Activated T-helper 2 cell treated with anti-CD3 and anti-CD28 coated beads, Interferon-gamma antibody, Interleukin-2, Interleukin-4, amounts not matched to agents 10 μg/mL and 5 μg/mL and 100 μg/mL, durations not matched to agents 14 hours and 24 hours and 36 hours (primary cell): Measurements from ENCODE around the gene FLT3LG. TPM values are rescaled to one million over a fixed set of nuclear protein-coding genes. Genes with fewer than 3 reads are reported as not detected.

ENCODE experiments used
- DNase-seq: peaks from one replicate; pipeline ENCODE4 v3.0.0; 2021; ENCODE audit warnings: low spot score
- H3K27ac Mint-ChIP-seq: one replicate; pipeline ENCODE4 v1.8.0; 2021; ENCODE audit warnings: mixed read lengths
- H3K27me3 Mint-ChIP-seq: one replicate; pipeline ENCODE4 v1.8.0; 2021; ENCODE audit warnings: low read depth, mixed read lengths
- H3K36me3 Mint-ChIP-seq: one replicate; pipeline ENCODE4 v1.8.0; 2021; ENCODE audit warnings: low read depth, mixed read lengths
- H3K4me1 Mint-ChIP-seq: one replicate; pipeline ENCODE4 v1.8.0; 2021; ENCODE audit warnings: low read depth, mixed read lengths
- H3K4me3 Mint-ChIP-seq: one replicate; pipeline ENCODE4 v1.8.0; 2021; ENCODE audit warnings: low read depth, mild to moderate bottlenecking, moderate library complexity, mixed read lengths
- H3K9me3 Mint-ChIP-seq: one replicate; pipeline ENCODE4 v1.8.0; 2021; ENCODE audit warnings: mixed read lengths
- intact Hi-C: fragments of 100-400 bp; cut with micrococcal nuclease; formaldehyde crosslinking; loops from one replicate; pipeline ENCODE4 v1.15.1; 2023
- total RNA-seq: library from RNA; stranded (reverse); gene quantifications from 2 replicates; pipeline ENCODE4 v1.2.3, GENCODE V29; 2022

The FLT3LG gene
- total RNA-seq, 1 donor from 2014 or later, result 49.3 TPM

DNA sequence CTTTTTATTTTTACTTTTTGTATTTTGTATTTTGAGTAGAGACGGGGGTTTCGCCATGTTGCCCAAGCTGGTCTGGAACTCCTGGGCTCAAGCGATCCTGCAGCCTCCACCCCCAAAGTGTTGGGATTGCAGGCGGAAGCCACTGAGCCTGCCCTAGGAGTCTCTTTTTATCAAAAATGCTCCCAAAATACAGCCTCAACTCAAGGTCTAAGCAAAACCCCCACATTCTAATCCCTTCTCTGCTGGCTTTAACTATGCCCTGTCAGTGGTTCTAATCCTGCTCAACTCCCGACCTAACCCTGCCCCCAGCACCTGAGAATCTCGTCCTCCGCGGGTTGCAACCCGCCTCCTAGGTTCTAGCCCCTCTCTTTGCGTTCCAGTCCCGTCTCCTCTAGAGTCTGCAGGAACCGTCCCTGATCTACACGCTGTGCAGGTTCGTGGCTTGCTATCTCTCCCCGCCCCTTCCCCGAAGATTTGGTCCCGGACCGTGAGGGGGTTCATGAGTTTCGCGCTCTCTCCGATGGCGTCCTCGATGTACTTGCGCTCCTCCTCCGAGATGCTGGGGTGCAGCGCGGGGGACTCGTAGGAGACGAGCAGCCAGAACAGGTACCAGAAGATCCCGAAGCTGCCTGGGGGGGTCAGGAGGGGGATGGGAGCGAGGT is 40.6 kb upstream of the FLT3LG start:
- Mint-ChIP-seq H3K36me3 (no peaks in the 10 kb centered on the region), H3K27me3 (peaks cover 76% of the 10 kb centered on the region), H3K27ac (no peak overlapping the region), H3K4me3 (no peak overlapping the region), H3K9me3 (no peaks in the 10 kb centered on the region), H3K4me1 (peaks cover 18% of the 10 kb centered on the region)
- DNase-seq, result no peak
- intact Hi-C loops, result no loop called here

DNA sequence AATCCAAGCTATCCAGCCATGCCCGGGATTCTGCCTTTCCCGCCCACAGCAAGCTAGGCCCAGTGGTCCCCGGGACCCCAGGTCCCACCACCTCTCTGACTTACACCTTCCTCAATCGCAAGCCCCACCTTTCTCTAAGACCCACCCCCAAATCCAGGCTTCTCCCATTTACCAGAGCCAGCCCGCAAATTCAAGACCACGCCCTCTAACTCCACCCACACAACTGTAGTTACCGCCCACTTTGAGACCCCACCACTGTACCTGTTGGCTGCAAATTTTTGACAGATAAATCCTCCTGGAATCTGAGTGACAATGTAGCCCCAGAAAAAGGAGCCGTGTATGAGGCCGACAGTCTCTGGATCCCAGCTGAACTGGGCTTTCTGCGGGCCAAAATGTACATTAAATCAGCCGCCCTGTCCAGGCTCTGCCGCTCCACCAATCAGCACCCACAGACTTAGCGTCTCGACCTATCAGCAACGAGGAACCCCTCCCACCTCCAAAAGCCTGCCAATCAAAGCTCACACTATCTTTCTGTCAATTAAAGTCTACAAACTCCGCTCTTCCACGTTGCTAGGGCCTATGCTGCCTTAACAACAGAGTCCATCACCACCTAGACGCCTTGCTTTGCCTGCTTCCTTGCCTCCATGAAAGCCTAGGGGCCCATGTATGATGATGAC is 39.0 kb upstream of the FLT3LG start:
- Mint-ChIP-seq H3K9me3 (no peaks in the 10 kb centered on the region), H3K4me1 (peaks cover 12% of the 10 kb centered on the region), H3K36me3 (no peaks in the 10 kb centered on the region), H3K27me3 (peaks cover 80% of the 10 kb centered on the region), H3K27ac (no peak overlapping the region), H3K4me3 (no peak overlapping the region)
- DNase-seq, result no peak
- intact Hi-C loops, result no loop called here

DNA sequence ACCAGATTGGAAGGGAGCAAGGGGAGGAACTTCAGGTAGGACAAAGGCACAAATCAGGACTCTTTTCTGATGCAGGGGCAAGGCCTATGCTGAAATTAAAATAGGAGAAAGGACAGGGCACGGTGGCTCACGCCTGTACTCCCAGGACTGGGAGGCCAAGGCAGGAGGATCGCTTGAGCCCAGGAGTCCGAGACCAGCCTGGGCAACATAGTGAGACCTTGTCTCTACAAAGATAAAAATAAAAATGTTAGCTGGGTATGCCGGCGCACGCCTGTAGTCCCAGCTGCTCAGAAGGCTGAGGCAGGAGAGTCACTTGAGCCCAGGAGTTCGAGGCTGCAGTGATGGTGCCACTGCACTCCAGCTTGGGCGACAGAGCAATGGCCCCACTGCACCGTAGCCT is 38.3 kb upstream of the FLT3LG start:
- no peak overlapping the region for H3K27ac Mint-ChIP-seq

DNA sequence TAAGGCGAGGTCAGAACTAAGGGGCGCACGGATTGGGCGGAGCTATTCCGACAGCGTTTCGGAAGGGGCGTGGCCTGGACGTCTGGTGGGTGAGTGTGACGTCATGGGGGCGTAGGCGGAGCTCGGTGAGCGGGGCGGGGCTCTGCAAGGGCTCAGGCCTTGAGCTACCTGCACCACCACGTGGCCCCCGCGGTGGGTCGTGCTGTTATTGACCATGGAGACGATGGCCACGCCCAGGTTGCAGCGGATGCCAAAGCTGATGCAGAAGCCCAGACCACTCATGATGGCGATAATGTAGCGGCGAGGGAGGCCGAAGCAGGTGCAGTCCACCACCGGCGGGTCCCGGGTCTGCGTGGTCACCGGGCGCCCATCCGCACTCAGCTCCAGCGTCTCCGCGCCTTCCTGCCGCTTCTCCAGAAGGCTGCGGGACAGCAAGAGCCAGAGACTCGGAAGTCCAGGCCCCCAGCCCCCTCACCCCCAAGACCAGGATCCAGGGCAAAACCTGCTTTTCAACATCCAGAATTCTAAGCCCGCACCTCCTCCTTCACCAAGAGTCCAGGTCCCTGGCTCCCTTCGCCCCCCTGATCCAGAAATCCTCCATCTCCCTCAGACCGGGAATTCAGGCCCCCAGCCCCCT is 37.5 kb upstream of the FLT3LG start:
- no peak overlapping the region for H3K4me3 Mint-ChIP-seq
- H3K4me1 Mint-ChIP-seq, result peaks cover 16% of the 10 kb centered on the region
- H3K27ac Mint-ChIP-seq, result peak overlapping the region; percentile 23
- H3K9me3 Mint-ChIP-seq, result no peaks in the 10 kb centered on the region
- no peaks in the 10 kb centered on the region for H3K36me3 Mint-ChIP-seq
- DNase-seq, result peak; percentile 52
- intact Hi-C loops, result no loop called here
- H3K27me3 Mint-ChIP-seq, result peaks cover 80% of the 10 kb centered on the region

More for the DNA sequence above, 38.3 kb upstream of the FLT3LG start:
- Mint-ChIP-seq H3K4me3 (no peak overlapping the region), H3K9me3 (no peaks in the 10 kb centered on the region), H3K36me3 (no peaks in the 10 kb centered on the region), H3K27me3 (peaks cover 80% of the 10 kb centered on the region), H3K4me1 (peaks cover 14% of the 10 kb centered on the region)
- intact Hi-C loops, result no loop called here
- no peak for DNase-seq

DNA sequence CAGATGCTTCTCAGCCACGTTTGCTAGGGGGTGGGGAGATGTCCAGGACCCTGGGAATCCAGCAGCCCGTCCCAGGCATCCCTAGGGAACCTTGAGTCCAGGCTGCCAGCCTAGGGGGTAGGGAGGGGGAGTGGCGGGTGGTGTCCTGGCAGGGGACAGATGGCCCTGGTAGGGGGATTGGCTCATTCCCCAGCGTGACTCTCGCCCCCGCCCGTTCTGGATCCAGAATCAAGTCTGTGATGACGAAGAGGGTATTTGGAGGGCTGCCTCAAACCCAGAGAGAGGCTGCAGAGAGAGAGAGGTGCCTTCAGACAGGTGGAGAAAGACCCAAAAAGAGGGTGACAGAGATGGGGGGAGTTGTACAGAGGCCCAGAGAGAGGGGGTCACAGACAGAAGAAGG is 36.8 kb upstream of the FLT3LG start:
- H3K27me3 Mint-ChIP-seq, result peaks cover 83% of the 10 kb centered on the region
- H3K4me1 Mint-ChIP-seq, result peaks cover 23% of the 10 kb centered on the region
- H3K36me3 Mint-ChIP-seq, result no peaks in the 10 kb centered on the region
- H3K4me3 Mint-ChIP-seq, result no peak overlapping the region
- no peak for DNase-seq
- intact Hi-C loops, result no loop called here
- no peaks in the 10 kb centered on the region for H3K9me3 Mint-ChIP-seq
- no peak overlapping the region for H3K27ac Mint-ChIP-seq

DNA sequence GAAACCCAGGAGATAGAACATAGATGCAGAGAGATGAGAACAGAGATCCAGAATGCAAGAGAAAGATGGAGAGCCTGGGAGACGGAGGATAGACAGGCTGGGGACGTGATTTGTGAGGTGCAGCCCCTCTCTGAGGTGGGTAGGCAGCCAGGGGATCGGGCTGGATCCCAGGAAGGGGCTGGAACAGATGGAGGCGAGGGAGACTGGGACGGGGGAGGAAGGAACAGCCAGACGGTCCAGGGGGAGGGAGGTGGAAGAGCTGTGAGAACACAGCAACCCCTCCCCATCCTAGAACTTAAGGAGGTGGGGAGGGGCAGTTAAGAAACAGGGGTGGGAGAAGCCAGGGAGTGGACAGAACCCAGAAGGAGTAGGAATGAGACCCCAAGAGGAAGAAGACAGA is 35.8 kb upstream of the FLT3LG start:
- Mint-ChIP-seq H3K4me1 (peaks cover 25% of the 10 kb centered on the region), H3K4me3 (no peak overlapping the region), H3K27ac (no peak overlapping the region), H3K36me3 (no peaks in the 10 kb centered on the region), H3K9me3 (no peaks in the 10 kb centered on the region), H3K27me3 (peaks cover 81% of the 10 kb centered on the region)
- intact Hi-C loops, result no loop called here
- no peak for DNase-seq

DNA sequence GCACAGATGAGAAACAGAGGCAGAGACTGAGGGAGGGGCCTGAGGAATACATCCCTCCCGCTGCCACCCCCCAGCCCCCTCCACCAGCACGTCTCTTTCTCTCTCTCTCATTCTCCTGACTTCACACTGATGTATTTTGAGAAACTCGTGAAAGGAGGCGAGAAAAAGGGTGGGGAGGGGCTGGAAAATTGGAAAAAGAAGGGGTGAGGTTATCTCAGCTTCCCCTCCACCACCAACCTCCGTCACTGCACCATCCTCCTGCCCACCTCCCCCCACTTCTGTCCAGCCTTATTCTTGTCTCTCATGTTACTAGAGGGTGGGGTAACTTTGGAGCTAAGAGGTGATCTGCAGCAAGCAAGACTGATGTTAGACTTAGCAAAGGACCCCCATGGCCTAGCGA is 34.2 kb upstream of the FLT3LG start:
- no peak overlapping the region for H3K4me3 Mint-ChIP-seq
- intact Hi-C loops, result no loop called here
- no peaks in the 10 kb centered on the region for H3K9me3 Mint-ChIP-seq
- H3K36me3 Mint-ChIP-seq, result no peaks in the 10 kb centered on the region
- peaks cover 29% of the 10 kb centered on the region for H3K4me1 Mint-ChIP-seq
- H3K27ac Mint-ChIP-seq, result no peak overlapping the region
- DNase-seq, result no peak
- peaks cover 74% of the 10 kb centered on the region for H3K27me3 Mint-ChIP-seq

DNA sequence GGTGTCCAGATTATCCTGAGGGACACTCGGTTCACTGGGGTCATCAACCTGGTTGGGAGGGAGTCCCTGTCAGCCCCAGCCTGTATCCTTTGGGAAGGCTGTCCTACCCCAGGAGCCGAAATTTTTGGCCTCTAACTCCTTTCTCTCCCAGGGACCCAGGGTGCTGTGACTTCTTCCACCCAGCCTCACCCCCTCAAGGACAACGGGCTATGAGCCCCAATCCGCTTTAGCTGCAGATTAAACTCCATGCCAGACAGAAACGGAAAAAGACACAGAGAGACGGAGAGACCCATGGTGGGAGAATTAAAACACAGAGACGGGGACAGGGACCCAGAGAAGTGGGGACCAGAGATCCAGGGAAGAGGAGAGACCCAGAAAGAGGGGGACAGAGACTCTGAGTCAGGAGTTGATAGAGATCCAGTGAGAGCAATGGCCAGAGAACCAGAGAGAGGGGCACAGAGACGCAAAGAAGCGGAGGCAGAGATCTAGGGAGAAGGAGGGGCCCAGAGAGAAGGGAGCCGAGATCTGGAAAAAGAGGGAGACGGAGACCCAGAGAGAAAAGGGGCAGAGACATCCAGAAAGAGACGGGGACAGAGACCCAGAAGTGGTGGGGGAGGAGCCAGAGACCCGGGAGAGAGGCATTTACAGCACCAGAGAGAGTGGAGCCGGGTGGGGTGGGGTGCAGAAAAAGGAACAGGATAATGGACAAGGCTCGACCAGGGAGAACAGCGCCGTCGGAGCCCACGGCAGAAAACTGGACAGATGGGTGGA is 33.4 kb upstream of the FLT3LG start:
- peak overlapping the region; percentile 45 for H3K4me3 Mint-ChIP-seq
- no peaks in the 10 kb centered on the region for H3K9me3 Mint-ChIP-seq
- H3K36me3 Mint-ChIP-seq, result peaks cover 5% of the 10 kb centered on the region
- peaks cover 35% of the 10 kb centered on the region for H3K4me1 Mint-ChIP-seq
- intact Hi-C loops, result no loop called here
- peaks cover 66% of the 10 kb centered on the region for H3K27me3 Mint-ChIP-seq
- H3K27ac Mint-ChIP-seq, result no peak overlapping the region
- DNase-seq, result no peak

DNA sequence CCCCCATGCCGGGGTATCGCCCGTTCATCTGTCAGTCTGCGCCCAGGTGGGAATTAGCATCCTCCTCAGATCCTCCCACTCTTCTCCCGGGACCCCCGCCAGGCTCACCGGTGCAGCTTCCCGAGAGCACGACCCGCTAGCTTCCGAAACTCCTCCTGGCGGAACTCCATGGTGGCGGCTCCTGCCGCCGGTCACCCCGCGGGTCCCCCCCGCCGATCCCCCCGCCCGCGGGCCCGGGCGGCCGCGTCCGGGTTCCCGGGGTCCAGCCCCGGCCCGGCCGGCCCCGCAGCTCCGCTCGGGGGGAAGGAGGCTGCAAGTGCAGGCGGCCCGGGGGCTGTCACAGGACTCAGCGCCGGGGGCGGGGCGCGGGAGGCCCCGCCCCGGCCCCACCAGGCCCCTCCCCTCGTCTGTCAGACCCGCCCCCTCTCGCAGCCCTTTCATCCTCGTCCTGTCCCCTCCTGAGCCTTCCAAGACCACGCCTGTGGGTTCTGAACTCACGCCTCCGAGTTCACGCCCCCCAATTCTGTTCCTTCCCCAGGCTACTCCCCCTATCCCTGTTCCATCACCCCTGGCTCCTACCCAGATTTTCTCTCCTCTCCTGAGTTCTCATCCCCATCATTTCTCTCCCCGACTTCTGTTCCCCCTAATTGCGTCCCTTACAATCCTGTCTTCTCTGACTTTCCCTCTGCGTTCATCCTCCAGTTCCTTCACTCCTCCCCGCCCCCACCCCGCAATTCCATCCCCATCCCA is 32.6 kb upstream of the FLT3LG start, which contains the start of gene SLC17A7:
Gene SLC17A7 (minus strand): TSS at position 318 of the 750 bp plus-strand sequence. CDS start 148 bp downstream, at position 170.
- peak within 1 kb of the TSS; percentile 78 for H3K4me3 Mint-ChIP-seq
- H3K27ac Mint-ChIP-seq, result no peak within 1 kb of the TSS
- peaks cover 58% of the 10 kb centered on the region for H3K27me3 Mint-ChIP-seq
- intact Hi-C loops, result no loop called here
- no peaks in the 10 kb centered on the region for H3K9me3 Mint-ChIP-seq
- DNase-seq, result no peak
- H3K36me3 Mint-ChIP-seq, result peaks cover 11% of the 10 kb centered on the region
- peaks cover 29% of the 10 kb centered on the region for H3K4me1 Mint-ChIP-seq

DNA sequence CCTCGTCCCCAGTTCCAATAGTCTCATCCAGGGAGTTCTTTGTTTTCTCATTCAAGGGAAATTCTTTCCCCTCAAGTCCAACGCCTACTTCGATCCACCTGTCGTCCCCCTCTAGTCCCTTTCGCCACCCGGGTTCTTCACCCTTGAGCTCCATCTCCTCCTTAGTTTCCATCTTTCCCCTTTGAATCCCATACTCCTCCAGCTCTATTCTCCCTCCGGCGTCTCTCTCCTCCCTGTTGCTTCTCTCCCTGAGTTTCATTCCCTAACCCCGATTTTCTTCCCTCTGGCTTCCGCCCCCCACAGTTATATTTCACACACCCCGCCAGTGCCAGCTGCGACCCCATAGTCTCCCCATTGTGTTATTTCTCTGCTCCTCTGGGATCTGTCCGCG is 32.1 kb upstream of the FLT3LG start:
- Mint-ChIP-seq H3K36me3 (peaks cover 17% of the 10 kb centered on the region), H3K27me3 (peaks cover 52% of the 10 kb centered on the region), H3K4me1 (peaks cover 29% of the 10 kb centered on the region), H3K27ac (no peak overlapping the region), H3K4me3 (peak overlapping the region; percentile 78), H3K9me3 (no peaks in the 10 kb centered on the region)
- intact Hi-C loops, result no loop called here
- DNase-seq, result no peak

DNA sequence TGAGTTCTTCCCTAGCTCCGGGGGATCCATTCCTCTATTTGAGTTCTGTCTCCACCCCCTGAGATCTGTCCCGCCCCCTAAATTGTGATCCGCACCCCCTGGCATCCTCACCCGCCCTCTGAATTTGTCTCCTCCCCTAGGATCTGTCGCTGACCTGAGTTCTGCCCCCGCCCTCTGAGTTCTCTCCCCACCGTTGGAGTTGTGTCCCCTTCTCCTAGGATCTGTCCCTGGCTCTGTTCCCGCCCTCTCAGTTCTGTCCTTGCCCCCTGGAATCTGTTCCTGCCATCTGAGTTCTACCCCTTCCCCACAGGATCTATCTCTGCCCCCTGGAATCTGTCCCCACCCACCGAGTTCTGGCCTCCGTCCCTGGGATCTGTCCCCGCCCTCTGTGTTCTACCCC is 31.7 kb upstream of the FLT3LG start:
- Mint-ChIP-seq H3K27me3 (peaks cover 48% of the 10 kb centered on the region), H3K4me1 (peaks cover 29% of the 10 kb centered on the region), H3K27ac (no peak overlapping the region), H3K9me3 (no peaks in the 10 kb centered on the region), H3K36me3 (peaks cover 18% of the 10 kb centered on the region), H3K4me3 (peak overlapping the region; percentile 78)
- DNase-seq, result no peak
- intact Hi-C loops, result no loop called here

DNA sequence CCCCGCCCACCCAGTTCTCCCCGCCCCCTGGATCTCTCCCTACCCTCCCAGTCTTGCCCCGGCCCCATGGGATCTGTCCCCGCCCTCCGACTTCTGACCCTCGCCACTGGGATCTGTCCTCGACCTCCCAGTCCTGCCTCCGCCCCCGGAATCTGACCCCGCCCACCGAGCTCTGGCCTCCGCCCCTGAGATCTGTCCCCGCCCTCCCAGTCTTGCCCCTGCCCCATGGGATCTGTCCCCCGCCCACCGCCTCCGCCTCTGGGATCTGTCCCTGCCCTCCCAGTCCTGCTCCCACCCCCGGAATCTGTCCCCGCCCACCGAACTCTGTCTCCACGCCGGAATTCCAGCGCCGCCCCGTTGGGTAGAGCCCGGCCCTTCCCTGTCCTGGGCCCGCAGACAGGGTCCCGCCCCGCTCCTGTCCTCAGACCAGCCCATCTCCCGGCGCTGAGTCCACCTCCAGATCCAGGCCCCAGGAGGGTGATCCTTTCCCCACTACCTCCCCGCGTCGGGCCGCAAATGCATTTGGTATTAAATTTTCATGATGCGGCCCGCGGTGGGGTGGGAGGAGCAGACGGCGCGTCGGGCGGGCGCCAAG is 31.1 kb upstream of the FLT3LG start:
- intact Hi-C loops, result loop anchor here (1.0 kb wide), 3 partner anchors 8 to 51 kb away; partner anchors contain the start of gene PIH1D1
- DNase-seq, result peak; percentile 63
- Mint-ChIP-seq H3K9me3 (no peaks in the 10 kb centered on the region), H3K36me3 (peaks cover 22% of the 10 kb centered on the region), H3K27ac (peak overlapping the region; percentile 82), H3K4me1 (peaks cover 29% of the 10 kb centered on the region), H3K4me3 (peak overlapping the region; percentile 78), H3K27me3 (peaks cover 43% of the 10 kb centered on the region)
